H1 (cell line): ENCODE results near the gene CORT. TPM values are rescaled to one million over a fixed set of nuclear protein-coding genes. Genes with fewer than 3 reads are reported as not detected.

ENCODE experiments used
- E2F6 ChIP-seq: IDR thresholded peaks from 2 replicates; pipeline ENCODE4 v1.6.1; 2012; ENCODE audit warnings: inconsistent platforms
- PHF8 ChIP-seq: fragments of 200-600 bp; sonication (generic); conservative IDR thresholded peaks from 2 replicates; pipeline ENCODE4 v1.7.1; 2012; ENCODE audit warnings: low read depth, mild to moderate bottlenecking, inconsistent platforms, low read length, moderate library complexity
- polyA plus RNA-seq, 7 experiments: library from polyadenylated mRNA; depleted of rRNA in 3 of 7; stranded (reverse) in 5 of 7; unstranded in 2 of 7; fragments of >200 nt in 5 of 7; fragments of 200-250 nt in 2 of 7; gene quantifications; 1 replicate in 5 of 7; 2 replicates in 1 of 7; 4 replicates in 1 of 7; pipeline versions ENCODE4 v1.2.1 to v1.2.3, GENCODE V29; 2011 to 2013; ENCODE audit warnings: missing spikeins in 2 of 7, mixed read lengths in 2 of 7
- total RNA-seq: library from RNA; stranded (reverse); fragmentation: NEBNext Ultra II Directional; extraction: Animal tissue kit (Norgen Biotek cat#: 25700); gene quantifications from 2 replicates; pipeline ENCODE4 v1.2.1, GENCODE V29; 2021

The CORT gene
- total and polyA plus RNA-seq, 2 of the 8 experiments (the other 6 are each of a cell fraction or from before 2014, with no cell fraction given) = 0.15 to 0.30 TPM

DNA sequence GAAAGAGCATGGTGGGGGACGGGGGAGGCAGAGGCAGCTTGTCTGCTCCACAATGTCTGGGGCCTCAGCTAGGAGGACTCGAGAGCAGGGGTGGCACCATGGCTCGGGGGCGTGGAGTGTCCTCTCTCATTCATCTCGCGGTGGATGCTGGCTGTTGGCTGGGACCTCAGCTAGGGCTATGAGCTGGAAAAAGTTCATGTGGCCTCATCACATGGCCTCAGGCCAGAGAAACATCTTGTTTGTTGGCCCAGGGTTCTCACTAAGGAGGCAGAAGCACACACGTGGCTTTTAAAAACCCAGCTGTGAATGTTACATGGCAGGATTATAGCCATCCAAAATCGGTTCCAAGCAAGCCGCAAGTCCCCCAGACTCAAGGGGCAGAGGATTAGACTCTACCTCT is 25.8 kb upstream of the CORT start (continued):
- no peak for TF ChIP-seq E2F6
- no peak for TF ChIP-seq PHF8
